NCI-H345 treated with DMSO at 0.1 percent for 48 hours (cell line): ENCODE data around the gene RTL10.
"Not testable (repeated sequence)": the region's sequence is repeated elsewhere in the genome, so short reads cannot be mapped to it uniquely, and the experiment has no call there.

Experiments
- DNase-seq: peaks from one replicate; lab custom pipeline; 2025; ENCODE audit not compliant: unreplicated experiment; lab: John Stamatoyannopoulos, UW

RTL10 gene

DNA sequence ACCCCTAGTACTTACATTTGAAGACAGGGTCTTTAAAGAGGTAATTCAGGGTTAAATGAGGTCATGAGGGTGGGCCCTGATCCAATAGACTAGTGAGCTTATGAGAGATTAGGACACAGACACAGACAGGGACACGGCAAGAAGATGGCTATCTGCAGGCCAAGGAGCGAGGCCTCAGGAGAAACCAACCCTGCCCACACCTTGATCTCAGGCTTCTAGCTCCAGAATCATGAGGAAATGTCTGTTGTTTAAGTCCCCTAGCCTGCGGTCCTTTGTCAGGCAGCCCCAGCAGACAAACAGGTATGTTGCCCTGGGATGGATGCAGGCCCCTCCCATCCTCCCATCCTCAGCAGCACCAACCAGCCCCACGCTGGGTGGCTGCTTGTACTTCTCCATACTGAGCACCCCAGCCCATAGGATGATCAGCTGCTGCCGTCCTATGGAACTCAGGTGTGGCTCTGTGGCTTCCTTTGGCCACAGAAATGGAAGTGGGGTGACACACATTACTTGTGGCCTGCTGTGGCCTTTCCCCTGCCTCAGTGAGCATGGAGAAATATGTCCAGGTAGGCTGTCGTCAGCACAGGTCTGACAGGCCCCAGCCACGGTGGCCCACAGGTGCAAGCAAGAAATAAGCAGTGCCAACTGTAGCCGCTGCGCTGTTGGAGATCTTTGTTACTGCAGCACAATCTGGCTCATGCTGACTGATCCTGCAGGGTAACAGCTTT lies 7.9 kb downstream of the RTL10 start:
- DNase-seq, result no peak

DNA sequence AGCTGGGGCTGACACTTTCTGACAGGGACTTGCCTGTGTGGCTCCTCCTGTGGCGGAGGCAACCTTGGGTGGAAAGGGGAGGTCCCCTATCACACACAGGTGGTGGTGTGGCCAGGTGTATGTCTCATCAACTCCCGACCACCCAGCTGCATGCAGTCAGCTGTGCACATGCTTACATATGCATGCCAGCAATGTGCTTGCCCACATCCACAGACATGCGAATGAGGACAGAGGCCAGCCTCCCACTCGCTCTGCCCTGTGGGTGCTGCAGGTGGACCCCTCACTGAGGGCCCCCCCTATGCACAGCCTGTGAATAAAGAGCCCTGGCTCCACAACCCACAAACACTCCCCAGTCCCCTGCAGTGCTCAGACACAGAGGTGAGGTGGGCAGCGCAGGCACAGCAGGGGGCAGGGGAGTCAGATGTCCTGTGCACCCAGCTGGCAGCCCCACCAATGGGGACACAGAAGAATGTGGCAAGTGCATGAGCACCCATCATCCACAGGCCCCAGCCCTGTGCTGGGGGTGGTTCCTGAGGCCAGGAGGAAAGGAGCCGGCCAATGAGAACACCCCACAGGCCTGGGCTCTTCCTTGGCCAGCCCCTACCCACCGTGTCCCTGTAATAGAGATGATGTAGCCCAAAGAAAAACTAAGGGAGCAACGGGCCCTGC lies 9.5 kb downstream of the RTL10 start:
- no peak for DNase-seq

DNA sequence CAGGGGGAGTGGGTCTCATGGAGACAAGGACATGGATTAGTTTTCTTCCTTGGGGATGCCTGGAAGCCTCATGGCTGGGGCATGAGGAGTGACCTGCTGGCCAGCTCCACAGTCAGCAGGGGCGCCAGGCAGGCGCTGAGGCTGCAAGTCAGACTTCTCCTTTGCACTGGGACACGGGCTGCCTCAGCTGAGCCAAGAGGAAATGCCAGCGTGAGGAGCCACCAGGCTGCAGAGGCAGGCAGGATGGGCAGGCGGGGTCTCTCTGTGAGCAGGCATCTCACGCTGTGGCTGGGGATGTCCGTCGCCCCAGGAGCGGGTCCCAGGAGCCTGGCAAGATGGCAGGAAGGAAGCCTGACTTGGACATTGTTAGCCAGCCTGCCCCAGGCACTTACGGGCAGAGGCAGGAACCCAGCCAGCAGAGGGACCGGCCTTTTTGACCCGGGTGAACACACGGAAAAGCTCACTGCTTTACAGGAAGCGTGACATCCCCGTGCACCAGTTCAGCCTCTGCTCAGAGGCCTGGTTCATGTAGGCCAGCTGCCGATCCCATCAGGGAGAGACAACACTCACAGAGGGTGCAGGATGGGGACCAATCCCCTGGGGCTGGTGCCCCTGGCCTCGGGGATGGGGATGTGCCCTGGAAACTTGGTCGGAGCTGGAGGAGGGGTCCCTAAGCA lies 10.2 kb downstream of the RTL10 start:
- no peak for DNase-seq

DNA sequence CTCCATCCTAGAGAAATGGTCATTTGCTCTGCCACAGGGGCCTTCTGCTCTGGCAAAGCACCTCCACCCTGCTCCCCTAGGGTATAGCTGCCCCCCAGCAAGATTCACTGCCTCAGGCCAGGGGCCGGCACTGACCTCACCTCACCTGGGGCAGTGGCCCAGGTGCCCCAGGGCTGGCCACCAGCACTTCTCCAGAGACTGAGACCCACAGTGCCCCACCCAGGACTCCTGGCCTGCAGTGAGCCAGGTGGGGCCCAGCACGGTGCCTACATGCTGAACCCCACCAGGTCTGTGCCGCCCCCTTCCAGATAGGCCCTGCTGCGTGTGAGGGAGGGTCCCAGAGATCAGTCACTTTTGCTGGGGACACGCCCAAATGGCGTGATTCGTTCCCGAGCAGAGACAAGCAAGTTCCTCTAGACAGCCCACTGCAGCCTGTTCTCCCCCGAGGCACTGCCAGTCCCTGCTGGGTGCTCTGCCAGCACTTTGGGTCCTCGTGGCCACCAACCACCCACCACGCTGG lies 10.8 kb downstream of the RTL10 start:
- DNase-seq, result no peak

DNA sequence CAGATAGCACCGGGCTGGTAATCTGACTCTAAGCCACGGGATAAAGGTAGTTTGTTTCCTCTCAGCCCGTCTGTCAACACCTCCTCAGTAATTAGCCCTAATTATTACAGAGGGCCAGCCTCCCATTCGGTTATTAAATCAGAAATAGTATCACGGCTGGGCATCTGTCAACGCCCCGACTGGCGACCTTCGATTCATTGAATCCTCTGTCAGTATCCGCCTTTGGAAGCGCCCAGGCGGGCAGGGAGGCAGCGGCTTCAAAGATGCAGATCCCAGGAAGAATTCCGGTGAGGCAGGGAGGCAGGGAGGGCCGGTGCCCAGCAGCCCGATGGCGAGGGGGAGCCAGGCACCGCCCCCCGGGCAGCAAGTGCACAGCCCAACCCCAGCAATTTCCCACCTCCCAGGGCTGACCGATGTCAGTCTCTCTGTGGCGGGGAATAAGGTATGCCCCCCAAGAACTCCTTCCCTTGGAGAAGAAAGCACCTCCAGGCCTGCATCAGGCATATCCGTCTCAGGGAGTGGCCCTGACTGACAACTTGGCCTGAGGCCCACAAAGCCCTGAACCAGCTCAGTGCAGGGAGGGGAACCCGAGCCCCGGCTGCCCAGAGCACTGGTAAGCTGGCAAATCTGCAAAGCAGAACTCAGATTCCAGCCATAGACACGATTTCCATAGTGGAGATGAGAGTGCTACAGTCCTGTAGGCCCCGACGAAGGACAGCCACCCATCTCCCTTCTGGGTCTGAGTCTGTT lies 11.4 kb downstream of the RTL10 start:
- DNase-seq, result no peak

DNA sequence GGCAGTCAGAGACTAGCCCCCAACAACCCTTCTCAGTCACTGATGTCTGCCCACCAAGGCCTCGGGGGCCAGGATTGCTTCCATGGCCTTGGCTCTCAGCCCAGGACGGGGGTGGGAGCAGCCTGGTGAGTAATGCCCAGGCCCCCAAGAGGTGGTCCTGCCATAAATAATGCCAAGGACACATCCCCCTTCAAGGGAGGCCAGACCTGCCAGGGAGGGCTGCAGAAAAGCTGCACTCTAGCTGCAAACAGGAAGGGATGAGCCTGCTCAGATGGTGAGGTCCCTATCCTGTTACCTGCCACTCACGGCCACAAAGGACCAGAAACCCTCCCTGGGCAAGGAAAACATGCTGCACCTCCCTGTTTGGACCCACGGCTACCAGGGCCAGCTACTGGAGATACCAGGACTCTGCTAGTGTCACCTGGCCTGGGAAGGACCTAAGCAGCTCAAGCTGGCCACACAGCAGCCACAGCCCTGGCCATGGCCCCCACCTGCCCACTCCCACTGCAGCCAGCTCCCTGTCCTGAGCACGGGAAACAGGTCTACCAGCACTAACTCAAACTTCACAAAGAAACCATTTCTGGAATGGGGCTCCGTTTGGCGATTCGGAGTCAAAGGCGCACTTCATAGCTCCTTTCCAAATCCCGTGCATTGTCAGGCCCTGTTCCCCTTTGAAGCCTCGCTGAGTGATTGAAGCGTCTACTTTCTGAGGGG lies 12.1 kb downstream of the RTL10 start:
- DNase-seq, result no peak

DNA sequence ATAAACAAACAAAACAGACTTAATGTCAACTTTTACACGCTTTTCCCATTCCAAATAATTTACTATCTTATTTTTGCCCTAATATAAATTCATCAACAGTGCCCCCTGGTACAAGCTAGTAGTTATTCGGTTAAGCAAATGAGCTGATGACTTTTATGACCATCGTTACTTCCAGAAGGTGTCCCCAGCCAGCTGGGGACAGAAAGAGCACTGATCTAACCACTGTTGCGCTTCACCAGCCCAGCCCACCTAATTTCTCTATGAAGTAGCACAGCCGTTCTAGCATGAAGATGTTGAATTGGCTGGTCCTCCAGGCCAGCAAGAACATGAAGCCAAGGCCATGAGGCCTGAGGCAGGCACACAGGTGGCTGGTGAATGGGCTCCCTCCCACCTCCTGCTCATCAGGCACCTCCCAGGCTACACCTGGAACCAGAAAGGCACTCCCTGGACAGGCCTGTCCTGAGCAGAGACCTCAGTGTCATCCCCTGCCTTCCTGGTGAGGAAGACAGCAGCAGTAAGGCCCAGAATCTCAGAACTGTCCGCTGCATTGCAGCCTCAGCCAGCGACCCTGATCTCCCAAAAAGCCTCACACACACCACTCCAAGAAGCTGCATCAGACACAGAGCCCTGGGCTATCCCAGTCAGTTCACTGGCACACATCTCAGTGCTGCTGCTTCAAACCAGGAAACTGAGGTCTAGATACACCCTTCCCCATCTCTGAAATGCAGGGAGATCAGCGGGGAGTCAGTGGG lies 12.9 kb downstream of the RTL10 start:
- no peak for DNase-seq

DNA sequence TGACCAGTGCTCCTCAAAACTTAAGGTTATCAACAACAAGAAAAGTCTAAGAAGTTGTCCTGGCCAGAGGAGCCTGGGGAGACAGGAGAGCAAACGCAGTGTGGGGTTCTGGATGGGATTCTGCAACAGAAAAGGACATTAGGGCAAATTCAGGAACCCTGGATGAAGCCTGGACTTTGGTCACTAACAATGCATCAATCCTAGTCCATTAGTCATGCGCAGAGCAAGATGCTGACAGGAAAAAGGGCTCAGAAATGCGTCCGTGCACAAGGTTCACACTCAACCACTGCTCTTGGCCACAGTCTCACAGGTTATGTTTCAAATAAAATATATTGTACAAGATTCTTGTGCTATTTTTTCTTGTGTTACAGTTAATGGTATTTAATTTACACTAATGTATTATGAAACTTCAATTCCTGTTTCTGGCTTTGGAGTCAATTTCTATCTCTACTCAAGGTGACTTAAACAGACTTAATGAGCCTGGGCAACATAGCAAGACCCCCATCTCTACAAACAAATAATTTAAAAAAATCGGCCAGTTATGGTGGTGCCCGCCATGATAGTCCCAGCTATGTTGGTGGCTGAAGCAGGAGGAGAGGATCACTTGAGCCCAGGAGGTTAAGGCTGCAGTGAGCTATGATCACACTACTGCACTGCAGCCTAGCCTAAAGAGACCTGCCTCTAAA lies 13.6 kb downstream of the RTL10 start:
- no peak for DNase-seq

DNA sequence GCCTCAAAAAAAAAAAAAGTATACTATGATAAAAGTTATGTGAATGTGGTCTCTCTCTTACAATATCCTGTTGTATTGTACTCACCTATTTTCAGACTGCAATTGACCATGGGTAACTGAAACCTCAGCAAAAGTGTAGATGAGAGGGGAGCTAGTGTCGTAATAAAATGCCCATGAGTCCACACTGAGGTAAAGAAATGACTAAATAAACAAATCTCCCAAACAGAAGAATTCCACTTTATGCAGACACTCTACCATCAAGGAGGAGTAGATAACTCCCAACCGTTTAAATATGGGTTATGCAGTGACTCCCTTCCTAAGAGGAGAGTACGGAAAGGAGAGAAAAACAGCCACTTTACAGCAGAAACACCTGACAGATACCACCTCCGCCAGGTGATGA lies 14.6 kb downstream of the RTL10 start:
- DNase-seq, result no peak

DNA sequence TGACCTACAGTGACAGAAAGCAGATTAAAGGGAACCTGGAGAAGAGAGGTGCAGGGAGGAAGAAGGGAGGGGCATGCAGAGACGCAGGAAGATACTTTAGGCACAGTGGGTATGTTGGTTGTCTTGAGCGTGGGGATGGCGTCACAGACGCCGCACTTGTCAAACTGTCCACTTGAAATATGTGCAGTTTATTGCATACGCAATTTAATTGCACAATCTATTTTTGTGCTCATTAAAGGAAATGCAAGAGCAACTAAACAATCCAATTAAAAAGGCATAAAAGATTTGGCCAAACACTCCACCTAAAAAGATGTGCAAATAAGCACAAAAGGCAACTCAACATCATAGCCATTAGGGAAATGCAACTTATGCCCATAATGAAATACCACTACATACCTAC lies 16.8 kb downstream of the RTL10 start:
- DNase-seq, result no peak

DNA sequence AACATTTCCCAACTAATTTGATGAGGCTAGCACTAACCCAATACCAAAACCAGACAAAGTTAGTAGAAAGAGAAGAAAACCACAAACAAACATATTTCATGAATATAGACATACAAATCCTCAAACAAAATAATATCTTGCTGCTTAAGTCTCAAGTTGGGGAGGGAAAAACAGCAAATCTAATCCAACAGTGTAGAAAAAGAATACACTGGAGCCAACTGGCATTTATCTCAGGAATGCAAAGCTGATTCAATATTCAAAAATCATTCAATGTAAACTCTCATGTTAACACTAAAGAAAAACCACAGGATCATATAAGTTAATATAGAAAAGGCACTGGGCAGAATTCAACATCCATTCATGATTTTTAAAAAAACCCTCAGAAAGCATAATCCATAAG lies 18.2 kb downstream of the RTL10 start:
- DNase-seq, result no peak

DNA sequence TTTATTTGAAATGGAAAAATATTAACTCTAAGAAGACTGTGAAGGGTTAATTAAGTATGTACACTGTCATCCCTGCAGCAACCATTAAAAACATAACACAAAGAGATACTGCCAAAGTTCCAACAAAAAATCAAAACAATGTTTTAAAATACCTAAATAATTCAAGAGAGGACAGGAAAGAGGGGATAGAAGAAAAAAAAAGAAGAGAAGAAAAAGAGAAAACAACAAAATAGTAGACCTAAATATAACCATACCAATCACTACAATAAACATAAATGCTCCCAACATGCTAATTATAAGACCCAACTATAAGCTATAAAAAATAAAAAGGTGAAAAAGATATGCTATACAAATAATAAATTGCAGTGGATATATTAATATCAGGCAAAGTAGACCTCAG lies 20.1 kb downstream of the RTL10 start:
- no peak for DNase-seq

DNA sequence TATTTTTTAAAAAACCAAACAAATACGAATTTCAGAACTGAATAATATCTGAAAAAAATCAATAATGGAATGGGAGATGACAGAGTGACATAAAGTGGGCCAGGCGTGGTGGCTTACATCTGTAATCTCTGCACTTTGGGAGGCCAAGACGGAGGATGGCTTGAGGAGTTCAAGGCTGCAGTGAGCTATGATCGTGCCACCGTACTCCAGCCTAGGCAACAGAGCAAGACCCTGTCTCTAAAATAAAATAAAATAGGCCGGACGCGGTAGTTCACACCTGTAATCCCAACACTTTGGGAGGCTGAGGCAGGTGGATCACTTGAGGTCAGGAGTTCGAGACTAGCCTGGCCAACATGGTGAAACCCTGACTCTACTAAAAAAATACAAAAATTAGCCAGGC lies 21.3 kb downstream of the RTL10 start:
- not testable (repeated sequence) for DNase-seq

DNA sequence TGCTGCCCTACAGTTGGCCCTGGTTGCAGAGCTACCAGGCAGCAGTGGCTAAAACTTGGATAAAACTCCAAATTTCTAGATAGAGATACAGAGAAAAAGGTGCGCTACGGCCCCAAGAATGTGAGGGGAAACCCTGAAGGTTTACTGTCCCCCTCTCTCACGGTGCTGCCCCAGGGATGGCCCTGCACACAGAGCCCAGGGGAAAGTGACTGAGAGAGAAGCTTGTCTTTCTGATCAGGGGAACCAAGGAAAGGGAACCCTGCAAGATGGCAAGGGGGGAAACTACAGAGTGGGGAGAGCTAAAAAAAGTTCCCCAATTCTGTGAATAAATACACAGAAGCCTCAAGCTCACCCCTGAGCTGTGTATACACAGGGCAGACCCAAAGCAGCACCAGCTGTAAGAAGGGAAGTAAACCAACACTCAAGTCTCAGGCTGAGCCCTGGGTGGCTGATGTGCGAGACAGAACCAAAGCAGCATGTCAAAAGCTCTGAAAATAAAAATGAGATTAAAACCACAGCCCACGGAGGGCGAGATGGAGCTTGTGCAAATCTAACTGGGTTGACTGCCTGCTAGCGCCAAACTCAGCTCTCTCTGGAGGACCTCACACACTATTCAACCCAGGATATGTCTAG lies 22.1 kb downstream of the RTL10 start:
- no peak for DNase-seq

DNA sequence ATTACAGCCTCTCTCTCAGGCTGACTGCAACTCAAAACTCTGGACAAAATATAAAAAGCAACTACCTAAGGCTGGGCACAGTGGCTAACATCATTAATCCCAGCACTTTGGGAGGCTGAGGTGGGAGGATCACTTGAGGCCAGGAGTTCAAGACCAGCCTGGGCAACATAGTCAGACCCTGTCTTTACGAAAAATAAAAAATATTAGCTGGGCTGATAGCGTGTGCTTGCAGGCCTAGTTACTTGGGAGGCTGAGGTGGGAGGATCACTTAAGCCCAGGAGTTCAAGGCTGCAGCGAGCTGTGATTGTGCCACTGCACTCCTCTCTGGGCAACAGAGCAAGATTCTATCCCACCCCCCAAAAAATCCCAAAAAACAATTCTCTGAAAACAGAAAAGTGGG lies 22.7 kb downstream of the RTL10 start:
- DNase-seq, result not testable (repeated sequence)

DNA sequence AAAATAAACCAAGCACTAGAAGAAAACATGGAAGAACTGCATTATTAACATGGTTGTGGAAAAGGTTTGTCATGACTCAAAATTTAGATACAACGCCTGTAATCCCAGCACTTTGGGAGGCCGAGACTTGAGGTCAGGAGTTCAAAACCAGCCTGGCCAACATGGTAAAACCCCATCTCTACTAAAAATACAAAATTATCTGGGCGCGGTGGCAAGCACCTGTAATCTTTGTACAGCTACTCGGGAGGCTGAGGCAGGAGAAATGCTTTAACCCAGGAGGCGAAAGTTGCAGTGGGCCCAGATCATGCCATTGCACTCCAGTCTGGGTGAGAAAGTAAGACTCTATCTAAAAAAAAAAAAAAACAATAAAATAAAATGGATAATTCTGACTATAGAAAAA lies 23.7 kb downstream of the RTL10 start:
- DNase-seq, result no peak

DNA sequence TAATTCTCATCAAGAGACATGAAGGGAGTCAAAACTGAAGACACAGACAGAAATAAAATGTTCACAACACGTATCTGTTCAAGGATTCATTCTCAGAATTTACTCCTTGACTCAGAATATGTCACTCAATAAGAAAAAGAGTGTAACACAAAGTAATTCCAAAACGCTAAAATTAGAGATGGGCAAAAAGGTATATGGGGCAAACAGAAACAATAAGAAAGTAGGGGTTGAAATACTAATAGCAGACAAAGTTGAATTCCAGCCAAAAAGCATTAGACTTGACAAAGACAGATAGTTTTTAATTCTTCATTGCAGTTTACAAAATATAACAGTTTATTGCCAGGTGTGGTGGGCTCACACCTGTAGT lies 26.7 kb downstream of the RTL10 start:
- no peak for DNase-seq

DNA sequence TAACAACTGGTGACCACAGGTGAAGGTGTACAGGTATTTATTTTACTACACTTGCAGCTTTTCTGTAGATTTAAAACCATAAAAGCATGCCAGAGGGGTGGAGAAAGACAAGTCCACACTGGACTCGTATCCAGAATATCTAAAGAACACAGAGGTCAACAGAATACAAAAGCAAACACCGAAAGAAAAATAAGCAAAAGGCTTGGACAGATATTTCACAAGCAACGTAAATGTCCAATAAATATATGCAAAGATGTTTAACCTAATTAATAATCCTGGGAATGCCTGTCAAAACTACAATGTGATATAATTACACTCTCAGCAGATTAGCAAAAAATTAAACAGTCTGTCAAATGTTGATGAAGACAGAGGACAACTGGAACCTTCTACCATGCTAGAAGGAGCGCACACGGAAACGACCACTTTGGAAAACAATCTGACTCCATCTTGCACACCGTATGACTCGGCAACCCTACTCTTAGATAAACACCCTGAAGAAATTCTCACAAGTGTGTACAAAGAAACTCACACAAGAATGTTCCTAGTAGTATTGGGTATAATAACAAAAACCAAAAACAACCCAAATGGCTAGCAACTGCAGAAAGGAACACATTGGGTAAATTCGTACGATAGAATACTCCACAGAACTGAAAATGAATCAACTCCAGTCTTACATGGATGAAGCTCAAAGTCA lies 27.2 kb downstream of the RTL10 start:
- no peak for DNase-seq

DNA sequence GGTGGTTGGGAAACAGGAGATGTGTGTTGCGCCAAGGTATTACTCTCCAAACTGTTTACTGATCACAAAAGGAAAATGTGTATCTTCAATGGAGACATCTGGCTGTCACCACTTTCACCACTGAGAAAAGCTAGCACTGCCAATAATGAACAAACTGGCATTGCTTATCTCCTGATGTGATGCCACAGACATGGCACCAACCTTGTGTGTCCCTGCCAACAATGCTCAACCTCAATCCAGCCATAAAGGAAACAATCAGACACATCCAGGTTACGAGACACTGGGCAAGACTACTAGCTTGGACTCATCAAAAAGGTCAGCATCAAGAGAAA lies 28.1 kb downstream of the RTL10 start:
- no peak for DNase-seq
